ENCODE data around the gene PTPN5.

The PTPN5 gene

DNA sequence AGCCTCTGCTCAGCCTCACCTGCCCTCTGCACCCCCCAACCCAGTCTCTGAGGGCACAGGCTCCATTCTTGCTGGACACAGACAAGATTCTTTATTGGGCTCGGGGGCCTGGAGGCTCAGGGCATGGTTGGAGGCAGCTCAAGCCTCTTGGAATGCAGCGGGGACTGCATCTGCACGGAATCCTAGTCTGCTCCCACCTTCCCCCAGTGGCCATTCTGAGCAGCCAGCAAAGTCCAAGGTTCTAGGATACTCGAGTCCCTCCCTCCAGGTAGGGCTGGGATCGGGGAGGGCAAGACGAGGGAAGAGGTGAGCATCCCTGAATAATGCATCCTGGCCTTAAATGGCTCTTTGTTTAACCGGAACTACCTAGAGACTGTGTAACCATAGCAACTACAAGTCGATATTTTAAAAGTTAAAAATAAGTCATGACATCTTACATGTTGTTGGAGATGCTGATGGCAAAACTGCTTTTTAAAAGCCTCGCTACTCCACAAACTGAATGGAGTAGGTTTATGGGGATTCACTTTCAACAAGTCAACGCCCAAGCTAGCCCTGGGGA lies 54.9 kb downstream of the PTPN5 start:
- no peak for DNase-seq

DNA sequence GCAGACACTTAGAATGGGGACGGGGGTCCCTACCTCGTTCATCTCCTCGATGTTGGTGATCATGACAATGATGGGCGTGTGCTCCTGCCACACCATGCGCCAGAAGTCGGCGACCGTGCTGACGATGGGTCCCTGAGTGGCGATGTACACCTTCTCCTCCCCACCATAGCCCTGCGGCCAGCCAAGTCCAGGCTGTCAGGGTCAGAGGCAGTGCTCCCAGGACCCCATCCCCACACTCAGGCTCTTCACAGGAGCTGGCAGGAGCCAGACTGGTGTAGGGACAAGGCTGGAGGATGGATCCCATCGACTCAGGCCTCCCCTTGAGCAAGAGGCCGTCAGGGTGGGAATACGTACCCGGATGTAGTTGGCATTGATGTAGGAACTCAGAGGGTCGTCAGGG lies 58.4 kb downstream of the PTPN5 start:
- no peak for DNase-seq

DNA sequence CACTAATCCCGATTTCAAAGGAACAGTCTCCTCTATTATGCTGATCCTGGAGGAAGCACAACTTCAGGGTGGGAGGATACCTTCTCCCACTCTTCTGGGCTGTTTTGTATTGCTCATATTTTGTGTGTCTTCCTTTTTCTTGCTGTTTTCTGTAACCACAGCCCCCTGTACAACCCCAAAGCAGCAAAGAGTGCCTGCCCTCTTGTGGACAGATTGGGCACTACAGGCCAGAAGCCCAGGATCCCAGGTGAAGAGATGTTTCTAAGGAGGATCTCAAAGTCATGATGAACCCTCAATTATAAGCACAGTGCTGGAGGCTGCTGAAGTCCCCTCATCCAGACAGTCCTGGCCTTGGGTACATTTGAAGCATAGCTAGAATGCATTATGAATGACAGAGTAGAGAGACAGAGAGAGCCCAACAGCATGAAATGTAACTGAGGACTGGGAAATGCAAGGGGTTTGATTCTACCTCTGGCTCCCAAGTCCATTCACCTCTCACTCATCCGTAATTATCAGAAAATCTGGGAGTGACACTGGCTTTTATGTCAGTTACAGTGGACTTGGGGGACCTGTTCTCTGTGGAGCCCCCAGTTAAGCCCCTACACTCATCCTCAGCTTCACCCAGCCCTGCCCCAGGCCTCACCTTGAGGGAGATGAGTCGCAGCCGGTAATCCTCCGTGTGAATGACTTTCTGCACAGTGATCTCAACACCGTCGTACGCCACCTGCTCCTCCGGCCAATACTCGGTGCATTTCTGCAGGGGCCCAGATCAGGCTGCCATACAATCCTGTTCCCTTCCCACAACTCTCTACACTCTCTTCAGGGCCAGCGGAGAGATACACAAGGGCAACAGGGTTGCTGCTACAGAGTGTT lies 59.4 kb downstream of the PTPN5 start:
- DNase-seq = no peak

DNA sequence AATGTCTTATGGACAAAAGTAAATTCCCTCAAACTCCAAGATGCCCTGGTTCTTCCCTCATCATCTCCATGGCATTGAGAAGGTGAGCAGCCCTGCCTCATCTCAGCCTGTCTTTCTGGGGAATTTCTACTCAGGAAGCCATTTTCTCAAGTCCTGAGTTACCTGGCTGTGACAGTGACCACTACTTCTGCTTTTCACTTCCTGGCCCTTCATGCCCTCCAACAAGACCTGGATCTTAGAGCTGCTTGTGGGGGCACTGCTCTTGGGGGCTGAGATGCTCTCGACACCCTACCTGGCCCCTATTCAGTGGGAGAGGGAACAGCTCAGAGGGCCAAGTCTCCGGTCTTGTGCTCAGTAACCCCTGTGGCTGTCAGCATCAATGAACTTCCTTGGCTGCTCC lies 60.2 kb downstream of the PTPN5 start:
- no peak for DNase-seq

DNA sequence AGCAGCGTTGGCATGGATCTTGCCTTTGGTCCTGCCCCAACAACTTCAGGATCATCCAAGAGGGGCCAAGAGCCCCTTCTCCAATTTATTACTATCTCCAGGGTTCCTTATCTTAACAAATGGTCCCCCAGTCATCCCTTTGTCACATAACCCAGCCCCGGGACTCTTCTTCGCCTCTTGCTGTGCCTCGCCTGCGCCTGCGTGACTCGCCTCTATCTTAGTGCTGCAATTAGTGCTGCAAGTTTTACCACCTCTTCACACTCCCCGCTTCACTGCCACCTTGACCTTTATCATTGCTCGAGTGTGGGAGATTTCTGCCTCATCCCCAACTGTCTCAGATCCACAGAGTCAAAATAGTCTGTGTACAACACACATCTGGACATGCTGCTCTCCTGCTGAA lies 61.6 kb downstream of the PTPN5 start:
- DNase-seq = no peak

DNA sequence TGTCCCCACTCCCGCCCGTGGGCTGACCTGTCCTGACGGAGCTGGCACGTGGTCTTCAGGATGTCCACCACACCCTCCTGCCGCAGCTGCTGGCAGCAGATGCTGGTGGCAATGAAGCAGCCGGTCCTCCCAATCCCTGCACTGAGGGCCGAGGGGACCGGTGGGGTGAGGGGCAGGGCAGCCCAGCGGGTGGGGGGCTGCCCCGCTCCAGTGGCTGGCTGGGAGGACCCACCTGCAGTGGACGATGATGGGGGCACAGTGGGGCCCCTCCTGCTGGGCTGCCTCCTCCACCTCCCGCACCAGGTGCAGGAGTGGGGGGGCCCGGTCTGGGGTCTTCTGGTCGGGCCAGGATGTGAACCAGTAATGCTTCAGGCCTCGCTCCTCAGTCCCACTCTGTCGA lies 62.2 kb downstream of the PTPN5 start:
- DNase-seq = no peak

DNA sequence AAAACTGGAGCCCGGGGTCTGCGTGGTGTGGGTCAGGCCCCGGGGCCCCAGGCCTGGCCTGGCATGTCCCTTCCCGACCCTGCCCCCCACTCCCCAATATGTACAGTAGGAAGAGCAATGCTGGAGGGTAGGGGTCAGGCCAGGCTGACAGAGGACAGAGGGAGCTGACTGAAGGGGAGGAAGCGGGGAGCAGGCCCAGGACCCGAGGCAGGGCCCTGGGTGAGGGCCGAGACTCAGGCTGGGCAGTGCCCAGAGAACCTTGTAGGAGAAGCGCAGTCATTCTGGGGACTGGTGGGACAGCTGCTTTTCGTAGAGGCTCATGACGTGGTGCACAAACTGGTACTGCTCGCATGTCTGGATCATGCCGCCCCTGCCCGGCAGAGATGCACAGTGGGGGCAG lies 62.9 kb downstream of the PTPN5 start:
- DNase-seq = no peak

DNA sequence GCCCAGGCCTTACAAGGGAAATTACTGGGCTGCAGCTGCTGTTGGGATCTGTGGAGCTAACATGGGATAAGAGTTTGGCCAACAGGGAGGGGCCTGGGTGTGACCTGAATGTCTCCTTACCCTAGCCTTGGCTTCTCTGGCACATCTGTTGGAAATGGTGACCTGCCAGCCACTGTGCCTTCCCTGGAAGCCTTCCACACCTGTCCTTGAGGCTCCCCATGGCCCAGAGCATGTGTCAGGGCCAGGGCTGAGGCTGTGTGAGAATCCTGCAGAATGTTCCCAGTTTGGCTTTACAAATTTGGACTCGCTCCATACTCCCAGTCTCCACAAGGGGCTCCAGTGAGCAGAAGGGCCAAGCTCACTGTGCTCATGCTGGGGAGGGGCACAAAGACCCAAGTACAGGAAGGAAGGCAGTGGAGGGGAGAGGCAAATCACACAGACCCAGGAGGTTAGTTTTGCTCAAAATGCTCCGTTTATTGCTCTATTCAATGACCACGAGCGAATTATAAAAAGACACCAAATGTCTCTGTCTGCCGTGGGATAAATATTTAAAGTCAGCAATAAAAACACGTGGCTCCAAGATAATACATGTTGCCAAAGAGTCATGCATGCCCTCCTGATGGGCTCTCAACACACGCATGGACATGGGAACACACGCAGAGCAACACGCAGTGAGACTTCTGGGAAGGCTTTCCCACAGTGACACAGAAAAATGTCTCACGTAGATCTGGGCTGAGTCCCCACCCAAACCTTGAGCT lies 63.9 kb downstream of the PTPN5 start:
- no peak for DNase-seq

DNA sequence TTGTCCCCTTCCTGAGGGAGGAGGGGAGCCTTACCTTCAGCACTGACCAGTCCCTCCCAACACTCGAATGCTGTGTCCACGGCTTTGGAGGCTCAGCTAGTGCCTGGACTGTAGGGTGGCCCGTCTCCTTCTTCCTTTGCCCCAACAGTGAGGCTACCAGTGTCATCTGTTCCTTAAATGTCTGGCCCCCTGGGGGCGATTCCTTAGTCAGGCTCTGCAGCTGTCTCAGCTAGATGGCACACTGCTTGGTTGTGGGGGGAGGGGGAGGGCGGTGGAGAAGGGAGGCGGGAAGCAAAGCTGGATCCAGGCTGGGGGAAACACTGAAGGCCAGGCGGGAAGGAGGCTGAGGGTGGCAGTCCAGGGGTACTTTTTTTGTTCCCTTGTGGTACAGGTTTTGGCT lies 65.6 kb downstream of the PTPN5 start, which contains the start of gene IGSF22:
Gene IGSF22 (minus strand): TSS at position 149 of the 400 bp plus-strand sequence. CDS start 1,952 bp downstream, outside the sequence.
- DNase-seq = no peak

DNA sequence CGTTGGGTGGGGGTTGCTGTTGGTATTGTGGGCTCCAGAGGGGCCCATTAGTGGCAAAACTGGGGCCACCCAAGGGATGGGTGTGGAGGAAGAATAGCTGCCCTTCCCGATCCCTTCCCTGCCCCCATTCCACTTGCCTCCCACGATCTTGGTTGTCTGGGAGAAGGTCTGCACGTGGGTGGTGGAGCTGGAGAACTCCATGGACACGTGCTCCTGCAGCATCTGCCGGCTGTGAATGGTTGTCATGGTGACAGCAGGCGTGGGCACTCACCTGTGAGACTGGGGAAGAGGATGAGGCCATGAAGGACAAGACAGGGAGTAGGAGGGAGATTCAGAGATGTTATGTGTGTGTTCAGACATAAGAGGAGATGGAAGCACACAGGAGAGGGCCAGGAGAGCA lies 67.6 kb downstream of the PTPN5 start:
- DNase-seq = no peak

DNA sequence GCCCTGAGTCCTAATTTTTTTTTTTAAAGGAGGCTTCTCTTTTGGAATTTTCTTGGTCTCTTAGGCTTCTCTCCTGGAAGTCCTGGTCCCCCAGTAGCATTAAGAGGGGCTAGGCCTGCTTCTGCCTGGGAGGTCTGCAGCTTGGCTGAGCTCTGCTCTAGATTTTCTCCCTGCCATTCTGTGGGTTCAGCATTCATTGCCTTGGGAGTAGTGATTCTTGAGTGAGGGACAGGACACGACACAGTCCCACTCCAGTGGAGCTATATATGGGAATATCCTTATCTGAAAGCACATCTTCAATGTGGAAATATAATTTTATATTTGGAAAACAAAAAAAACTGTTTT lies 69.3 kb downstream of the PTPN5 start:
- no peak for DNase-seq

DNA sequence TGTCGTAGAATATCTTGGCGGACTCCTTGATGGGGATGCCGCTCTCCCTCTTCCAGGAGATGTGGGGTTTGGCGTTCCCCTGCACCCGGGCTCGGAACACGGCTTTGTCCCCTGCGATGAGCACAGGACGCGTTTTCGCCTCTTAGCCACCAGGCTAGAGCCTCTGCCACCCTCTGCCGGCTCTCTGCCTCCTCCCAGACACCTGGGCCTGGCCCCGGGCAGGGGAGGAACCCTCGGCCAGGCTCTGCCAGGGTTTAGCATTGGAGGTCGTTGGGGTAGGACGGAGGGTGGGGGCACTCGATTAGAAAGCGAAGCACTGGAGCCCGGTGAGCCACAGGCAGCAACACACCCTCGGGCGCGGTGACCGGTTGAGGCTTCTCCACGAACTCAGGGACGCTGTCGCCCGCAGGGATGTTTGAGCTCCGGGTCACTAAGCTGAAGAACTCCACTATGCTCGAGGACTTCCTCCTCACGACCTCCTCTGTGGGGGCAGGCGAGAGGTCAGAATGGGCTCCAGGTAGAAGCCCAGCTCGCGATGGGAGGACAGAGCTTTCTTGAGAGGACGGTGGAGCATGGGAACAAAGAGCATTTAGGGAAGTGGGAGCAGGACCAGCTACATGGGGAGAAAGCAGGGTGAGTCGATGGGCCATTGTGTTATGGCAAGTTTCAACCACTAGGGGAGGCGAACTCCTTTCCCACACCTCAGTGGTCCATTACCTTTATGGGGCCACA lies 69.9 kb downstream of the PTPN5 start:
- no peak for DNase-seq

DNA sequence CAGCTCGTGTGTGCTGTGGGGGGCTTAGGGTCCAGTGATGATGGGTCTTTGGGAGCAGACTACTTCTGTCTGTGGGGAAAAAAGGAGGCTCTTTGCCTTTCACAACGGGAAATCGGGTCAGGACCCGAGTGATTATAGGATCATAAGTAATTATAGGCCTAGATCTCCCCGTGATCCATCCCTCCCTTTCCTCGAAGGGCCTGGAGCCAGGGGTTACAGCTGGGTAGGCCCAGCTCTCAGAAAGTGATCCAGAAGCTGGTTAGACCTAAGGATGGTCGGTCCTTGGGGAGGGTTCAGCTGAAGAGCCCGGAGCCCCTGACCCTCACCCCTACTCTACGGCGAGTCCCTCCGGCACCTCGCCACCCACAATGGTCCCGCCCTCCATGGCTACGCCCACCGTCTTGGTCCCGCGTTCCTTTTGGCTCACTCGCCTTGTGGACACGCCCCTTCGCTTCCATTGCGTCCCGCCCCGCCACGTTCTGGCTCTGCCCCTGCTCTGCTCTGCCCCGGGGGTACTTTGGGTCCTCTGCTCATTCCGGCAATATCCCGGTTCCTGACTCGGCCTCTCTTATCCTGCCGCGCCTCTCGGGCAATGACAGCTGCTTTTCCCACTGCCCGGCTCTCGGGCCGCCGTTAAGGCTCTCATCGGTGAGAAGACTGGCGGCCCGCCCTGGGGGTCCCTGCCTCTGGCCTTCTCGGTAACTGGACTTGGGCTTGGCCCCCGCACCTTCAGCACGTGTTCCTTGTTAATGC lies 70.6 kb downstream of the PTPN5 start:
- no peak for DNase-seq

DNA sequence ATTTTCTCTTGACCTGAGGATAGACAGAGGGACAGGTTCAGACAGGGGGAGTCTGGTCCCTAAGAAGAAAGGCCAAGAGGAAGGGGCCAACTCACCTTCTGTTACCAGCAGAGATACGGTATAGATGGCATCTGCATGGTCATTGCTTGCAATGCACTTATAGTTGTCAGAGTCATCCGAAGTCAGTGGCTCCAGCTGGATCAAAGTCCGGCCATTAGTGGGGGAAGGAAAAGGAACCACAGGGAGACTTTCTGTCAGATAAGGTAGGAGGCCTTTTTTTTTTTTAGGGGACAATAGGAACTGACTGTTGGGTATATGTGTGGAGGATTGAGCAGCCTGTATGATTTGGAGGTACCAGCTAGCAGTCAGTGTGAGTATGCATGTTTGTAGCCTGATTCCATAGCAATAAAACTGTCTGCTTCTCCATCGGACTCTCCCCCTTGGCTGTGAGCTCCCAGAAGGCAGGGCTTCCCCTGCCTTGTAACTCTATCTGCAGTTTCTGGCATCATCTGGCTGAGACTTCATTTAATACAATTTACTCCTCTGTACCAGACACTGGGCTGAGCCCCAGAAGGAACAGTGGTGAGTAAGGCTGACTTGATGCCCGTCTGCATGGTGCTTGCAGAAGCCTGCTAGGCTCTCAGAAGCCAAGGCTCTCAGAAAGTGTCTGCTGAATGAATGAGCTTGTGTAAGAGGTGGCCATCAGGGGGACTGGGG lies 71.3 kb downstream of the PTPN5 start:
- DNase-seq = no peak

DNA sequence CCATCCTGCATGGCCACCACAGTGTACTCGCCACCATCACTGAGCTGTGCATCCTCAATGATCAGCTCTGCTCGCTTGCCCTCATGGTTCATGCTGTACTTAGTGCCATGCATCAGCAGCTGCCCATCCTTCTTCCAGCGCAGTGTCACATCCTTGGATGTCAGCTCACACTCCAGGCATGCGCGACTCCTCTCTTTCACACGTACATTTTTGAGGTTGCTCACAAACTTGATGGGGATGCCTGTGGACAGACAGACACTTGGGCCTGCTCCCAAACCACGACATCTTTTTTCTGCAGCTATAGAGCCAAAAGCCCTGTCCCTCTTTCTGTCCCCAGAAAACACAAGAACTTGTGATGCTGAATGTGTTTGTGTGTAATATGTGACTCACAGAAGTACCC lies 76.1 kb downstream of the PTPN5 start:
- DNase-seq = no peak

DNA sequence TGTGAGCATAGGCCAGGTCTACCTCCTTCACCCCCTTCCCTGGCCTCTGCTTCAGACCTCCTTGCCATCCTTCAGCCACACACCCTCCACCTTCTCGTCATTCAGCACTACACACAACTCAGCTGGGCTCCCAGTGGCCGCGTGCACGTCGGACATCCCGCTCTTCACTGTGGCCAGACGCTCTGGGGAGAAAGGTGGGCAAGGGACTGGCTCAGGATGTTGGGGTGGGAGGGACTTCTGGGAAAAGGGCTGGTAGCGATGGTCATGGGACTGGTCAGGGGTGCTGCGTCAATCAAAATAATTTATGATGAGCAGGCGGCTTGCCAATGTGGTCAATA lies 77.2 kb downstream of the PTPN5 start:
- DNase-seq = no peak

DNA sequence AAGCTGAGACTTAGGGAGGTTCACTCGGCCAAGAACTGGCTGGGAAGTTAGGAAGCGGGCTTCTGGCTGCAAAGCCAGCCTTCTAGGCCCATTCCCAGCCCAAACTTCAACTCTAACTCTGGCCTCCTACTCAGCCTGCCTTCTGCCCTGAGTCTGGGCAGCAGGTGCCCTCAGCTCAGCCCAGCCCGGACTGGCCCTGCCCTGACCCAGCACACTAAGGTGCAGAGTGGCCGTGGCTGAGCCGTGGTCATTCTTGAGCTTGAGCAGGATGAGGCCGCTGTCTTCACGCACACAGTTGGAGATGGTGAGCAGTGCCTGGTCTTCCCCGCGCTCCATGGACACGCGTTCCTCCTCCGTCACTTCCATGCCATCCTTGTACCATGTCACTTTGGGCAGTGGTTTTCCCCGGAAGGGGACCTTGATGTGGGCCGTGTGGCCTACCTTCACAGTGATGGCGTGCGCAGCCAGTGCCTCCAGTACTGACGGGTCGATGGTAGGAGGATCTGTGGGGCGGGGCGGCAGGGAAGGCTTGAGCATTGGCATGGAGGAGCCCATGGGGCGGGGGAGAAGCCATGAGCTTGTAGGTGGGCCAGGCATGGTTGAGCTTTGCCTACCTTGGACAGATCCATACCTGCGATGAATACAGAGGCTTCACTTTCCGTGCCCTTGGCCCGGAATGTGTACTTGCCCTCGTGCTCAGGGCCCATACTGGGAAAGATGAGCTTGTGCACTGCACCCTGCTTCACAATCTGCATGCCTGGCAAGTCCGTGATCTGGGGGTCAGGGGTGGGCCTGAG lies 77.8 kb downstream of the PTPN5 start:
- no peak for DNase-seq

DNA sequence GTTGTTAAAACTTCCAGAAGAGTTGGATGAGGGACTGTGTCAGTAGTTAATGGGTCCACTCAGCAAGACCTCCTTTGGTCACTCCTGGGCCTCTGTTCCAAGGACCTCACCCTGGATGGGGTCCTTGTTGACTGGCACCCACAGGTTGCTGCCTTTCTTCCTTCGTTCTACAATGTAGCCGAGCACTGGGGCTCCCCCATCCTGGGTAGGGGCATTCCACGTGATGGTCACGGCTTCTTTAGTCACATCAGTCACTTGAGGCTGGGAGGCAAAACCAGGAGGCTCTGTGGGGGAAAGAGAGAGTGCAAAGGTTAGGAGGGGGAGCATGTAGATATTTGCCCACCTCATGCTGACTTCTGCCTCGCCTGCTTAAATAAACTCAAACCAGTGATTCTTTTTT lies 81.1 kb downstream of the PTPN5 start:
- DNase-seq = no peak

DNA sequence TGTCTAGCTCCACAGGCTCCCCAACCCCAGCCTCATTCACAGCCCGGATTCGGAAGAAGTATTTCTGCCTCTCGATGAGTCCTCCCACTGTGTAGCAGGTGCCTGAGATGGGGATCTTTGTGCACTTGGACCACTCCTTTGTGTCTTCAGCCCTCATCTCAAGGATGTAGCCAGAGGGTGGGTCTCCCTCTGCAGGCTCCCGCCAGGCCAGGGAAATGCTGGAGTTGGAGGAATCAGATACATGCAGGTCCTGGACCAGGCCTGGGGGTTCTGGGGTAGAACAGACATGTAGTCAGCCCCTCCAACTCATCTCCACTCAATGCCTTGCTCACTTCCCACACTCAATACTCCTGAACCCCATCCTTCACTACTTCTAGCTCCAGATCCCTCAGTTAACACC lies 82.2 kb downstream of the PTPN5 start:
- DNase-seq = no peak

DNA sequence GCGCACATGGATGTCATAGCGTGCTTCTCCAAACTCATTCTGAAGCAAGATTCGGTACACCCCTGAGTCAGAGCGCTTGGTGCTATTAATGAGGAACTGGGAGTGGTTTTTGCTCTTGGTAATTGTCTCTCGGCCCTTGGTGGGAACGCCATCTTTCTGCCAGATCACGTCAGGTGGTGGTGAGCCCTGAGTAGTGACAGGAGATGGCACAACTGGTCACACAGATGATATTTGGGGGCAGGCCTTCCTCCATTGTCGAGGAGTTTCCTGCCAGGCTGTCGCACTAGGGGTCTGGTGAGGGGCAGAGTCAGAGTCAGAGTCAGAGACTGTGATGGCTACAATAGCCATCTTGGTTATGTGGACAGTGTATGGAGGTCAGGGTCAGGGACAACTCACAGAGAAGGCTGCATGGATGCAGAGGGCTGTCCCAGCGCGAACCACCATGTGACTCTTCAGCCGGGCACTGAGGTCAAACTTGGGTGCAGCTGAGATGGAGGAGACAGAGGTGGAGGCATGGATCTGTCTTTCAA lies 83.7 kb downstream of the PTPN5 start:
- DNase-seq = no peak
